A673 (cell line): ENCODE results near the gene F13A1.

Experiments used
- EZH2 ChIP-seq: fragments of 200-600 bp; sonication (generic); IDR thresholded peaks from 2 replicates; pipeline ENCODE4 v1.6.1; 2017; ENCODE audit warnings: borderline replicate concordance, low read depth, mild to moderate bottlenecking, mixed read lengths, antibody characterized with exemption, low read length; ENCODE audit not compliant: poor library complexity, severe bottlenecking
- TF ChIP-seq, protein P1 (sequence below): fragments of 300-800, 200-600 bp; sonication (generic); conservative IDR thresholded peaks from 2 replicates; pipeline ENCODE4 v1.5.1; 2017; ENCODE audit warnings: low read depth, mild to moderate bottlenecking, antibody characterized with exemption, low read length, moderate library complexity, mixed read lengths

DNA sequence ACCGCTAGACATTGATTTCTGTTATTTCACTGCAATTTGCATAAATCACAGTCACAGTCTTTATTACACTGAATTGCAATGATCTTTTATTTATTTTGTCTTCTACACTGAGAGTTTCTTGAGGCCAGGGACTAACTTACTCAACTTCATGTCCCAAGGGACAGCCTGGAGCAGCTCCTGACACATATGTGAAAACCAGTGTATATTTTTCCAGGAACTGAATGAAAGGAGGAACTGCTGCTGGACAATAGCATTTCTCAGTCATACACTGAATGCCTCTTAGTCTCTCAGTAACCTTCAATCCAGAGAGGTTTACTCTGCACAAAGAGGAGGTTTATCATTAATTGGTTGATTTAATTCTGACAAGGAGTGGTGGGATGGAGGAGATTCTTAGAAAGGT, 5.9 kb downstream of the F13A1 start:
- TF ChIP-seq, protein P1, sequence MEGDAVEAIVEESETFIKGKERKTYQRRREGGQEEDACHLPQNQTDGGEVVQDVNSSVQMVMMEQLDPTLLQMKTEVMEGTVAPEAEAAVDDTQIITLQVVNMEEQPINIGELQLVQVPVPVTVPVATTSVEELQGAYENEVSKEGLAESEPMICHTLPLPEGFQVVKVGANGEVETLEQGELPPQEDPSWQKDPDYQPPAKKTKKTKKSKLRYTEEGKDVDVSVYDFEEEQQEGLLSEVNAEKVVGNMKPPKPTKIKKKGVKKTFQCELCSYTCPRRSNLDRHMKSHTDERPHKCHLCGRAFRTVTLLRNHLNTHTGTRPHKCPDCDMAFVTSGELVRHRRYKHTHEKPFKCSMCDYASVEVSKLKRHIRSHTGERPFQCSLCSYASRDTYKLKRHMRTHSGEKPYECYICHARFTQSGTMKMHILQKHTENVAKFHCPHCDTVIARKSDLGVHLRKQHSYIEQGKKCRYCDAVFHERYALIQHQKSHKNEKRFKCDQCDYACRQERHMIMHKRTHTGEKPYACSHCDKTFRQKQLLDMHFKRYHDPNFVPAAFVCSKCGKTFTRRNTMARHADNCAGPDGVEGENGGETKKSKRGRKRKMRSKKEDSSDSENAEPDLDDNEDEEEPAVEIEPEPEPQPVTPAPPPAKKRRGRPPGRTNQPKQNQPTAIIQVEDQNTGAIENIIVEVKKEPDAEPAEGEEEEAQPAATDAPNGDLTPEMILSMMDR = no peak
- TF ChIP-seq EZH2 = no peak
